H1 (cell line): Measurements from ENCODE around the gene HIBCH. TPM values are rescaled to one million over a fixed set of nuclear protein-coding genes. Genes with fewer than 3 reads are reported as not detected.

Experiments
- CTCF ChIA-PET: fragments of 300-600 bp; sonication (Branson Sonifier 250); formaldehyde crosslinking; loops from one replicate; lab custom pipeline; 2021; ENCODE audit not compliant: partially characterized antibody; lab: Charles Lee
- POLR2A ChIA-PET: fragments of 300-600 bp; sonication (Branson Sonifier 250); formaldehyde crosslinking; loops from one replicate; lab custom pipeline; 2021; ENCODE audit warnings: inconsistent platforms; ENCODE audit not compliant: partially characterized antibody; lab: Charles Lee
- DNase-seq, 2 experiments: peaks; one replicate each; pipeline versions ENCODE4 v3.0.0 to v3.0.0-alpha.2; 2010 to 2022; ENCODE audit warnings: low spot score in 2 of 2, low read depth in 1 of 2, mixed read lengths in 1 of 2
- FAIRE-seq: peaks from 2 replicates; lab custom pipeline; 2011; peaks lifted over from hg19 to GRCh38; lab: Jason Lieb, UNC
- H2AFZ ChIP-seq: 2 replicates; pipeline ENCODE4 v1.8.1; 2012; ENCODE audit warnings: low read length, inconsistent platforms
- H2AK5ac ChIP-seq: 2 replicates; pipeline ENCODE4 v1.6.1; 2013; ENCODE audit warnings: low read depth, low read length
- H2BK120ac ChIP-seq: replicated peaks from 2 replicates; pipeline ENCODE3; 2013; ENCODE audit warnings: low read depth, low read length, inconsistent platforms
- H2BK12ac ChIP-seq: 2 replicates; pipeline ENCODE4 v1.6.1; 2013; ENCODE audit warnings: low read depth, low read length
- H2BK15ac ChIP-seq: 2 replicates; pipeline ENCODE4 v1.6.1; 2013; ENCODE audit warnings: low read length
- H2BK20ac ChIP-seq: 2 replicates; pipeline ENCODE4 v1.6.1; 2013; ENCODE audit warnings: low read length
- H2BK5ac ChIP-seq: 2 replicates; pipeline ENCODE4 v1.6.1; 2013; ENCODE audit warnings: low read depth, low read length
- H3K14ac ChIP-seq: 2 replicates; pipeline ENCODE4 v1.6.1; 2013; ENCODE audit warnings: inconsistent platforms; ENCODE audit not compliant: insufficient read length
- H3K18ac ChIP-seq: 2 replicates; pipeline ENCODE4 v1.6.1; 2013; ENCODE audit warnings: low read length; ENCODE audit errors: extremely low read depth
- H3K23ac ChIP-seq: 2 replicates; pipeline ENCODE4 v1.6.1; 2013; ENCODE audit warnings: inconsistent platforms; ENCODE audit not compliant: insufficient read length
- H3K23me2 ChIP-seq: 2 replicates; pipeline ENCODE4 v1.6.1; 2013; ENCODE audit warnings: low read depth, low read length
- H3K27ac ChIP-seq: 2 replicates; pipeline ENCODE4 v1.6.1; 2011; ENCODE audit warnings: low read depth, low read length, inconsistent platforms
- H3K27me3 ChIP-seq, 4 experiments: replicated peaks in 1 of 4; 1 replicate in 1 of 4; 2 replicates in 3 of 4; pipeline versions ENCODE4 v1.6.1 to v1.8.1; 2011 to 2013; ENCODE audit warnings: low read length in 3 of 4, mild to moderate bottlenecking in 3 of 4, inconsistent platforms in 2 of 4, mixed read lengths in 2 of 4, moderate library complexity in 1 of 4; ENCODE audit not compliant: control insufficient read depth in 3 of 4, insufficient read depth in 3 of 4; ENCODE audit errors: extremely low read depth in 1 of 4
- H3K36me3 ChIP-seq, 4 experiments: 2 replicates each; pipeline versions ENCODE4 v1.6.1 to v1.8.1; 2011 to 2013; ENCODE audit warnings: mild to moderate bottlenecking in 4 of 4, low read length in 3 of 4, moderate library complexity in 2 of 4, control low read depth in 1 of 4, inconsistent platforms in 1 of 4; ENCODE audit not compliant: insufficient read depth in 4 of 4, control insufficient read depth in 2 of 4
- H3K4ac ChIP-seq: replicated peaks from 2 replicates; pipeline ENCODE3; 2013; ENCODE audit warnings: low read length, low read depth, mixed read lengths, inconsistent platforms; ENCODE audit not compliant: insufficient read length
- H3K4me1 ChIP-seq, 4 experiments: replicated peaks in 1 of 4; 1 replicate in 1 of 4; 2 replicates in 3 of 4; pipeline versions ENCODE4 v1.6.1 to v1.8.1; 2011 to 2013; ENCODE audit warnings: low read length in 3 of 4, inconsistent platforms in 2 of 4, mixed read lengths in 1 of 4; ENCODE audit not compliant: insufficient read depth in 4 of 4, control insufficient read depth in 3 of 4
- H3K4me2 ChIP-seq, 2 experiments: 2 replicates each; pipeline versions ENCODE4 v1.6.1 to v1.8.1; 2011 to 2013; ENCODE audit warnings: low read depth in 2 of 2, low read length in 2 of 2, control low read depth in 1 of 2, inconsistent platforms in 1 of 2, mild to moderate bottlenecking in 1 of 2; ENCODE audit not compliant: insufficient read depth in 1 of 2
- H3K4me3 ChIP-seq, 4 experiments: fragments of 200-600, 300-600 bp in 1 of 4; sonication (generic), shearing (Covaris generic), sonication (Bioruptor Twin) in 1 of 4; 2 replicates each; pipeline versions ENCODE4 v1.5.1 to v1.8.1; 2011 to 2016; ENCODE audit warnings: low read length in 4 of 4, low read depth in 3 of 4, control low read depth in 2 of 4, inconsistent platforms in 2 of 4, mild to moderate bottlenecking in 2 of 4, mixed read lengths in 1 of 4, moderate library complexity in 1 of 4; ENCODE audit not compliant: insufficient read depth in 2 of 4; ENCODE audit errors: extremely low read depth in 1 of 4
- H3K56ac ChIP-seq: replicated peaks from 2 replicates; pipeline ENCODE3; 2013; ENCODE audit warnings: low read depth, mild to moderate bottlenecking, mixed read lengths, low read length, inconsistent platforms; ENCODE audit not compliant: insufficient read length
- H3K79me1 ChIP-seq: 2 replicates; pipeline ENCODE4 v1.6.1; 2013; ENCODE audit warnings: low read depth, low read length, control low read depth
- H3K79me2 ChIP-seq, 2 experiments: 2 replicates each; pipeline versions ENCODE4 v1.6.1 to v1.8.1; 2012 to 2013; ENCODE audit warnings: low read length in 2 of 2, mild to moderate bottlenecking in 2 of 2, inconsistent platforms in 1 of 2; ENCODE audit not compliant: insufficient read depth in 2 of 2, control insufficient read depth in 1 of 2
- H3K9ac ChIP-seq, 4 experiments: replicated peaks in 1 of 4; 1 replicate in 1 of 4; 2 replicates in 3 of 4; pipeline versions ENCODE4 v1.6.1 to v1.8.1; 2011 to 2013; ENCODE audit warnings: low read depth in 3 of 4, low read length in 3 of 4, control low read depth in 2 of 4, mild to moderate bottlenecking in 2 of 4, moderate library complexity in 2 of 4, inconsistent platforms in 1 of 4; ENCODE audit errors: extremely low read depth in 1 of 4
- H3K9me3 ChIP-seq, 2 experiments: 2 replicates each; pipeline versions ENCODE4 v1.6.1 to v1.8.1; 2012 to 2013; ENCODE audit warnings: mild to moderate bottlenecking in 2 of 2, moderate library complexity in 2 of 2, control low read depth in 1 of 2, inconsistent platforms in 1 of 2, low read depth in 1 of 2, low read length in 1 of 2, mixed read lengths in 1 of 2; ENCODE audit not compliant: insufficient read depth in 2 of 2
- H4K20me1 ChIP-seq, 2 experiments: replicated peaks in 1 of 2; 2 replicates each; pipeline versions ENCODE3 to v1.8.1; 2011 to 2013; ENCODE audit warnings: inconsistent platforms in 2 of 2, low read length in 2 of 2, mild to moderate bottlenecking in 1 of 2; ENCODE audit not compliant: insufficient read depth in 2 of 2, control insufficient read depth in 1 of 2
- H4K5ac ChIP-seq: 2 replicates; pipeline ENCODE4 v1.6.1; 2013; ENCODE audit warnings: low read length, low read depth, mixed read lengths, inconsistent platforms; ENCODE audit not compliant: insufficient read length
- H4K8ac ChIP-seq: 2 replicates; pipeline ENCODE4 v1.8.0; 2013; ENCODE audit warnings: mild to moderate bottlenecking, moderate library complexity, low read length, inconsistent platforms; ENCODE audit not compliant: insufficient read depth; ENCODE audit errors: extremely low read depth
- H4K91ac ChIP-seq: replicated peaks from 2 replicates; pipeline ENCODE3; 2013; ENCODE audit warnings: low read length, mixed read lengths, inconsistent platforms; ENCODE audit not compliant: insufficient read length
- CREB1 ChIP-seq: IDR thresholded peaks from 2 replicates; pipeline ENCODE4 v1.6.1; 2012; ENCODE audit warnings: inconsistent platforms
- NRF1 ChIP-seq: IDR thresholded peaks from 2 replicates; pipeline ENCODE4 v1.6.1; 2011; ENCODE audit warnings: mild to moderate bottlenecking, low read depth, low read length, improper control_type of control experiment
- POLR2A ChIP-seq, 2 experiments: IDR thresholded peaks; 1 replicate in 1 of 2; 2 replicates in 1 of 2; pipeline ENCODE4 v1.6.1; 2011; ENCODE audit warnings: low read depth in 2 of 2, low read length in 2 of 2, mild to moderate bottlenecking in 2 of 2; ENCODE audit errors: control extremely low read depth in 1 of 2
- SRF ChIP-seq: IDR thresholded peaks from 2 replicates; pipeline ENCODE4 v1.6.1; 2011; ENCODE audit warnings: mild to moderate bottlenecking, low read depth, low read length, moderate library complexity
- TAF1 ChIP-seq: IDR thresholded peaks from 2 replicates; pipeline ENCODE4 v1.6.1; 2011; ENCODE audit warnings: mild to moderate bottlenecking, low read depth, low read length
- TEAD4 ChIP-seq: IDR thresholded peaks from 2 replicates; pipeline ENCODE4 v1.6.1; 2012; ENCODE audit warnings: low read depth, low read length, inconsistent platforms, mixed read lengths
- ZNF274 ChIP-seq: IDR thresholded peaks from 2 replicates; pipeline ENCODE4 v1.7.0; 2012; ENCODE audit warnings: low read length, borderline replicate concordance; ENCODE audit errors: extremely low read depth
- WGBS, 2 experiments: shearing (Covaris generic) in 1 of 2; methylation state at CpG; one replicate each; pipeline versions ENCODE4 v1.1.6 to v1.1.7; 2013 to 2015; ENCODE audit warnings: low lambda C conversion rate in 2 of 2, mixed read lengths in 2 of 2, inconsistent platforms in 1 of 2, low coverage in 1 of 2, missing lambda C conversion rate in 1 of 2; ENCODE audit not compliant: insufficient replicate concordance in 2 of 2, insufficient coverage in 1 of 2, insufficient read length in 1 of 2; ENCODE audit errors: extremely low coverage in 1 of 2, missing lambda C conversion rate in 1 of 2; 5-methylcytosine and 5-hydroxymethylcytosine counted together
- polyA plus RNA-seq, 7 experiments: library from polyadenylated mRNA; depleted of rRNA in 3 of 7; stranded (reverse) in 5 of 7; unstranded in 2 of 7; fragments of >200 nt in 5 of 7; fragments of 200-250 nt in 2 of 7; gene quantifications; 1 replicate in 5 of 7; 2 replicates in 1 of 7; 4 replicates in 1 of 7; pipeline versions ENCODE4 v1.2.1 to v1.2.3, GENCODE V29; 2011 to 2013; ENCODE audit warnings: missing spikeins in 2 of 7, mixed read lengths in 2 of 7
- total RNA-seq: library from RNA; stranded (reverse); fragmentation: NEBNext Ultra II Directional; extraction: Animal tissue kit (Norgen Biotek cat#: 25700); gene quantifications from 2 replicates; pipeline ENCODE4 v1.2.1, GENCODE V29; 2021
- TF ChIP-seq, protein P1 (sequence below): IDR thresholded peaks from 2 replicates; pipeline ENCODE4 v1.6.1; 2012; ENCODE audit warnings: inconsistent platforms

Gene HIBCH
- total and polyA plus RNA-seq, 2 of the 8 experiments (the other 6 are each of a cell fraction or from before 2014, with no cell fraction given) = 7.5 to 31.8 TPM

DNA sequence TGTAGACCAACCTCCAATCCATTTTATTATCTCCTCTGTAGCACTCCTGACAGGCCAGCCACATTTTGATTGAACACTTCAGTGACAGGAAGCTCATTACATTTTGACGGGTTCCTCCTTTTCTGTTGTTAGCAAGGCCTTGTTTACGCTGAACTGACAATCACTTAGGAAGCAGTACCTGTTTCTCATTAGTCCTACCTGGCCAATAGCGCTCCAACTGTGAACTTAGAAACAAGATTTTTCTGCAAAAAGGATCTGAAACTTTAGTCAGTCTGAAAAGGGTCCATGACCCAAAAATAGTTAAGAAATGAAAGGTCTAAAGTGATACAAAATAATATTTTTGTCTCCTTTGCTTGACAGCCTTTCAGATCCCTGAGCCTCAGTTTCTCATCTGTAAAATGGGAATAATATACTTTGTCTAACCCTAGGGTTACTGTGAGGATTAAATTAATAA lies 137.5 kb downstream of the HIBCH start:
- no peak overlapping the region for H2BK12ac ChIP-seq
- H3K27me3 ChIP-seq = peaks cover 0 to 8% (median 4%) of the 10 kb centered on the region in 4 experiments; a peak in 4 of 7 replicates
- no peaks in the 10 kb centered on the region; the same call in 1 of the 2 replicates for H3K23me2 ChIP-seq
- no peak overlapping the region for H2AFZ ChIP-seq
- no peaks in the 10 kb centered on the region for H3K9me3 ChIP-seq
- no peak overlapping the region for H2BK15ac ChIP-seq
- H4K5ac ChIP-seq = no peak overlapping the region
- no peaks in the 10 kb centered on the region for H3K79me1 ChIP-seq
- no peak overlapping the region for H3K4me2 ChIP-seq
- no peak overlapping the region for H3K23ac ChIP-seq
- no peak overlapping the region for H3K27ac ChIP-seq
- DNase-seq (no peak), FAIRE-seq (no peak)
- H3K4ac ChIP-seq = no peak overlapping the region
- H2BK120ac ChIP-seq = no peak overlapping the region
- no peak overlapping the region for H2BK20ac ChIP-seq
- H4K8ac ChIP-seq = no peak overlapping the region
- H3K79me2 ChIP-seq = no peaks in the 10 kb centered on the region
- H4K20me1 ChIP-seq = peaks cover 0 to 2% of the 10 kb centered on the region in 2 experiments
- ChIA-PET CTCF (interaction anchor here (0.6 to 3.4 kb wide), 6 partner anchors 12 to 99 kb away, joined by 3 to 16 read pairs (median 3); no protein-coding TSS in a partner anchor), POLR2A (no interaction called here)
- H3K56ac ChIP-seq = no peak overlapping the region
- H3K14ac ChIP-seq = no peak overlapping the region
- no peak overlapping the region for H3K18ac ChIP-seq
- H4K91ac ChIP-seq = no peak overlapping the region
- H2BK5ac ChIP-seq = no peak overlapping the region
- no peak overlapping the region for H3K9ac ChIP-seq
- peaks cover 0 to 2% (median 0%) of the 10 kb centered on the region in 4 experiments; a peak in 1 of 7 replicates for H3K4me1 ChIP-seq
- H3K36me3 ChIP-seq = no peaks in the 10 kb centered on the region
- 88% methylated on average over 3 of the region's 3 CpGs; no CpG with 5 or more reads in 1 of the 2 experiments for WGBS, 2 experiments
- H2AK5ac ChIP-seq = no peak overlapping the region
- H3K4me3 ChIP-seq = no peak overlapping the region
- no peak for TF ChIP-seq TEAD4
- TF ChIP-seq, protein P1, sequence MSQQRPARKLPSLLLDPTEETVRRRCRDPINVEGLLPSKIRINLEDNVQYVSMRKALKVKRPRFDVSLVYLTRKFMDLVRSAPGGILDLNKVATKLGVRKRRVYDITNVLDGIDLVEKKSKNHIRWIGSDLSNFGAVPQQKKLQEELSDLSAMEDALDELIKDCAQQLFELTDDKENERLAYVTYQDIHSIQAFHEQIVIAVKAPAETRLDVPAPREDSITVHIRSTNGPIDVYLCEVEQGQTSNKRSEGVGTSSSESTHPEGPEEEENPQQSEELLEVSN = no peak
- no peak for TF ChIP-seq SRF
- no peak for TF ChIP-seq NRF1
- no peak for TF ChIP-seq TAF1
- TF ChIP-seq ZNF274 = no peak
- no peak for TF ChIP-seq POLR2A (IDR thresholded peaks at IDR 0.05; ENCODE audit: control extremely low read depth in 1 of 2, low read depth in 2 of 2, low read length in 2 of 2)
- TF ChIP-seq CREB1 = no peak
